Brain pericyte (primary cell): ENCODE data around the gene VCAM1.
"Not testable (repeated sequence)": the region's sequence is repeated elsewhere in the genome, so short reads cannot be mapped to it uniquely, and the experiment has no call there.

ENCODE experiments used
- DNase-seq: peaks from one replicate; pipeline ENCODE4 v3.0.0-alpha.2; 2012; ENCODE audit warnings: low read depth, low spot score

The VCAM1 gene

GRCh38 chr1:100719490-100719889, at the start of gene VCAM1:
Gene VCAM1, plus strand, starts transcription at chr1:100719742. Its CDS starts 119 bp downstream, at chr1:100719861.
- DNase-seq: no peak

- no peak for DNase-seq
Observed at GRCh38 chr1:100670083-100670482, 49.5 kb upstream of the VCAM1 start.

GRCh38 chr1:100671601-100672000, 47.9 kb upstream of the VCAM1 start:
- no peak for DNase-seq

- no peak for DNase-seq
Observed at GRCh38 chr1:100683448-100684349, 35.8 kb upstream of the VCAM1 start.

GRCh38 chr1:100699744-100700143, 19.8 kb upstream of the VCAM1 start:
- peak; percentile 53 for DNase-seq

GRCh38 chr1:100700586-100700985, 19.0 kb upstream of the VCAM1 start:
- no peak for DNase-seq

- no peak for DNase-seq
Observed at GRCh38 chr1:100703052-100703451, 16.5 kb upstream of the VCAM1 start.

GRCh38 chr1:100703716-100704115, 15.8 kb upstream of the VCAM1 start:
- DNase-seq: no peak

GRCh38 chr1:100704473-100704872, 15.1 kb upstream of the VCAM1 start:
- DNase-seq: no peak

- no peak for DNase-seq
Observed at GRCh38 chr1:100706296-100706695, 13.2 kb upstream of the VCAM1 start.

- no peak for DNase-seq
Observed at GRCh38 chr1:100706856-100707255, 12.7 kb upstream of the VCAM1 start.

GRCh38 chr1:100708476-100709062, 11.0 kb upstream of the VCAM1 start:
- no peak for DNase-seq

- no peak for DNase-seq
Observed at GRCh38 chr1:100710906-100711682, 8.4 kb upstream of the VCAM1 start.

GRCh38 chr1:100713027-100713426, 6.5 kb upstream of the VCAM1 start:
- not testable (repeated sequence) for DNase-seq

GRCh38 chr1:100713626-100714025, 5.9 kb upstream of the VCAM1 start:
- no peak for DNase-seq

- no peak for DNase-seq
Observed at GRCh38 chr1:100714599-100714998, 4.9 kb upstream of the VCAM1 start.

- no peak for DNase-seq
Observed at GRCh38 chr1:100717218-100717617, 2.3 kb upstream of the VCAM1 start.

- DNase-seq: no peak
Observed at GRCh38 chr1:100718581-100718980, 961 bp upstream of the VCAM1 start.

- no peak for DNase-seq
Observed at GRCh38 chr1:100720101-100720500, 559 bp downstream of the VCAM1 start.

- DNase-seq: no peak
Observed at GRCh38 chr1:100720751-100721150, 1.2 kb downstream of the VCAM1 start.

- DNase-seq: peak; percentile 55
Observed at GRCh38 chr1:100721526-100722207, 2.1 kb downstream of the VCAM1 start.

GRCh38 chr1:100722221-100722620, 2.7 kb downstream of the VCAM1 start:
- DNase-seq: no peak
